Gastrocnemius medialis (tissue), 4 donors: ENCODE results near the gene UNC93B1. TPM values are rescaled to one million over a fixed set of nuclear protein-coding genes. Genes with fewer than 3 reads are reported as not detected.

Experiments
- ATAC-seq, 2 donors: fragments of 150-250 bp; one replicate each; pipeline ENCODE4 v1.9.1; 2016
- DNase-seq, 2 donors: peaks; one replicate each; pipeline ENCODE4 v3.0.0-alpha.2; 2019
- H3K27ac ChIP-seq, 4 donors: fragments of 200-600 bp; sonication (generic); 1 replicate in 1 of 4; 2 replicates in 3 of 4; pipeline ENCODE4 v1.5.1; 2016 to 2018; ENCODE audit warnings: mild to moderate bottlenecking in 2 of 4, moderate library complexity in 1 of 4
- H3K27me3 ChIP-seq, 3 donors: fragments of 200-600 bp; sonication (generic) in 2 of 3; 1 replicate in 1 of 3; 2 replicates in 2 of 3; pipeline versions ENCODE4 v1.5.1 to v1.6.0; 2016 to 2019; ENCODE audit warnings: mild to moderate bottlenecking in 1 of 3, moderate library complexity in 1 of 3
- H3K36me3 ChIP-seq, 2 donors: fragments of 200-600 bp; sonication (generic) in 1 of 2; one replicate each; pipeline ENCODE4 v1.5.1; 2017 to 2018
- H3K4me1 ChIP-seq, 2 donors: fragments of 200-600 bp; sonication (generic) in 1 of 2; one replicate each; pipeline ENCODE4 v1.5.1; 2016 to 2017; ENCODE audit warnings: mild to moderate bottlenecking in 2 of 2
- H3K4me3 ChIP-seq, 4 donors: fragments of 200-600 bp; sonication (generic) in 3 of 4; 1 replicate in 1 of 4; 2 replicates in 3 of 4; pipeline ENCODE4 v1.5.1; 2016 to 2019; ENCODE audit warnings: mild to moderate bottlenecking in 2 of 4
- H3K9me3 ChIP-seq, 3 donors: fragments of 200-600 bp; sonication (generic) in 2 of 3; 1 replicate in 1 of 3; 2 replicates in 2 of 3; pipeline ENCODE4 v1.5.1; 2016 to 2019
- POLR2A ChIP-seq, 2 donors: fragments of 450-650 bp; IDR thresholded peaks; one replicate each; pipeline ENCODE4 v1.6.1; 2017; ENCODE audit warnings: antibody characterized with exemption in 2 of 2, mild to moderate bottlenecking in 2 of 2, moderate library complexity in 2 of 2
- in situ Hi-C, 4 donors: fragments of 200-750 bp; cut with MboI; loops; one replicate each; pipeline versions ENCODE4 v1.15.0 to v1.8.0; 2017; ENCODE audit warnings: low sequenced_read_pairs in 4 of 4
- intact Hi-C: fragments of 100-400 bp; cut with DNase I; formaldehyde crosslinking; loops from one replicate; pipeline ENCODE4 v1.15.1; 2023; ENCODE audit warnings: low total_unique reads
- total RNA-seq, 4 donors: library from RNA; depleted of rRNA; stranded (reverse); fragments of >200 nt; gene quantifications; one replicate each; pipeline versions ENCODE4 v1.1.0 to v1.2.3, GENCODE V29; 2016
- TF ChIP-seq, protein P1 (sequence below), 5 experiments: fragments of 450-650 bp in 3 of 5; fragments of 200-600 bp in 2 of 5; sonication (generic) in 2 of 5; IDR thresholded peaks in 4 of 5; conservative IDR thresholded peaks in 1 of 5; 1 replicate in 4 of 5; 2 replicates in 1 of 5; pipeline ENCODE4 v1.5.1; 2016 to 2019; ENCODE audit warnings: antibody characterized with exemption in 5 of 5, mild to moderate bottlenecking in 3 of 5, moderate library complexity in 3 of 5

The UNC93B1 gene
- total RNA-seq, 4 donors from 2014 or later = 5.4 to 8.8 (median 6.4) TPM

GRCh38 chr11:68021167-68021787 lies 17.4 kb upstream of the UNC93B1 start:
- no peaks in the 10 kb centered on the region for H3K36me3 ChIP-seq
- no peaks in the 10 kb centered on the region for H3K27me3 ChIP-seq
- DNase-seq (no peak), ATAC-seq (no peak)
- H3K4me3 ChIP-seq = no peak overlapping the region
- no peaks in the 10 kb centered on the region for H3K4me1 ChIP-seq
- in situ Hi-C loops = no loop called here
- TF ChIP-seq, protein P1, sequence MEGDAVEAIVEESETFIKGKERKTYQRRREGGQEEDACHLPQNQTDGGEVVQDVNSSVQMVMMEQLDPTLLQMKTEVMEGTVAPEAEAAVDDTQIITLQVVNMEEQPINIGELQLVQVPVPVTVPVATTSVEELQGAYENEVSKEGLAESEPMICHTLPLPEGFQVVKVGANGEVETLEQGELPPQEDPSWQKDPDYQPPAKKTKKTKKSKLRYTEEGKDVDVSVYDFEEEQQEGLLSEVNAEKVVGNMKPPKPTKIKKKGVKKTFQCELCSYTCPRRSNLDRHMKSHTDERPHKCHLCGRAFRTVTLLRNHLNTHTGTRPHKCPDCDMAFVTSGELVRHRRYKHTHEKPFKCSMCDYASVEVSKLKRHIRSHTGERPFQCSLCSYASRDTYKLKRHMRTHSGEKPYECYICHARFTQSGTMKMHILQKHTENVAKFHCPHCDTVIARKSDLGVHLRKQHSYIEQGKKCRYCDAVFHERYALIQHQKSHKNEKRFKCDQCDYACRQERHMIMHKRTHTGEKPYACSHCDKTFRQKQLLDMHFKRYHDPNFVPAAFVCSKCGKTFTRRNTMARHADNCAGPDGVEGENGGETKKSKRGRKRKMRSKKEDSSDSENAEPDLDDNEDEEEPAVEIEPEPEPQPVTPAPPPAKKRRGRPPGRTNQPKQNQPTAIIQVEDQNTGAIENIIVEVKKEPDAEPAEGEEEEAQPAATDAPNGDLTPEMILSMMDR (IDR thresholded peaks at IDR 0.05 in 4 of 5, conservative IDR thresholded peaks at IDR 0.05 in 1 of 5) = peak in 1 of 5 experiments; percentile 11
- TF ChIP-seq POLR2A (IDR thresholded peaks at IDR 0.05) = no peak
- no peaks in the 10 kb centered on the region for H3K9me3 ChIP-seq
- H3K27ac ChIP-seq = no peak overlapping the region
- intact Hi-C loops = no loop called here

GRCh38 chr11:68020575-68020974 lies 16.7 kb upstream of the UNC93B1 start:
- Histone ChIP-seq H3K27ac (no peak overlapping the region), H3K36me3 (no peaks in the 10 kb centered on the region), H3K4me1 (no peaks in the 10 kb centered on the region), H3K27me3 (no peaks in the 10 kb centered on the region), H3K9me3 (no peaks in the 10 kb centered on the region), H3K4me3 (no peak overlapping the region)
- TF ChIP-seq POLR2A (IDR thresholded peaks at IDR 0.05) = no peak
- TF ChIP-seq, protein P1 (IDR thresholded peaks at IDR 0.05 in 4 of 5, conservative IDR thresholded peaks at IDR 0.05 in 1 of 5) = no peak
- DNase-seq (no peak), ATAC-seq (no peak)
- in situ Hi-C loops = no loop called here
- intact Hi-C loops = no loop called here

DNA sequence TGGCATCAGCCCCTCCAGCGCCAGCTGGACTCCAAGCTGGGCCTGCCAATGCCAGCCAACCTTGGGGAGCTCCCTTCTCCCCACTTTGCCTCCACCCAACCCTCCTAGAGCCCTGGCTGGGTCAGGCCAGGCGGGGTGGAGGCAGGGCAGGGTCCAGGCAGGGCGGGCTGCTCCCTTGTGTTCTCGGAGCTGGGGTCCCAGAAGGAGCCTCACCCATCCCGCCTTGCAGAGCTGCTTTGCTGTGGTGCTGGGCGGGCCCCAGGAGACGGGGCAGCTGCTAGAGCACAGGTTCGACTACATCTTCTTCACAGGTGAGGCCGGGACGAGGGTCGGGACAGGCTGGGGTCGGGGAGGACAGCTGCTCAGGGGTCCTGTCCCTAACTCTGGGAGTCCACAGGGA lies 15.6 kb upstream of the UNC93B1 start:
- H3K4me1 ChIP-seq = no peaks in the 10 kb centered on the region
- in situ Hi-C loops = no loop called here
- ATAC-seq (no peak), DNase-seq (no peak)
- no peaks in the 10 kb centered on the region for H3K27me3 ChIP-seq
- H3K36me3 ChIP-seq = no peaks in the 10 kb centered on the region
- intact Hi-C loops = no loop called here
- H3K9me3 ChIP-seq = no peaks in the 10 kb centered on the region
- no peak overlapping the region for H3K4me3 ChIP-seq
- no peak for TF ChIP-seq POLR2A (IDR thresholded peaks at IDR 0.05)
- TF ChIP-seq, protein P1 (IDR thresholded peaks at IDR 0.05 in 4 of 5, conservative IDR thresholded peaks at IDR 0.05 in 1 of 5) = no peak
- H3K27ac ChIP-seq = no peak overlapping the region

DNA sequence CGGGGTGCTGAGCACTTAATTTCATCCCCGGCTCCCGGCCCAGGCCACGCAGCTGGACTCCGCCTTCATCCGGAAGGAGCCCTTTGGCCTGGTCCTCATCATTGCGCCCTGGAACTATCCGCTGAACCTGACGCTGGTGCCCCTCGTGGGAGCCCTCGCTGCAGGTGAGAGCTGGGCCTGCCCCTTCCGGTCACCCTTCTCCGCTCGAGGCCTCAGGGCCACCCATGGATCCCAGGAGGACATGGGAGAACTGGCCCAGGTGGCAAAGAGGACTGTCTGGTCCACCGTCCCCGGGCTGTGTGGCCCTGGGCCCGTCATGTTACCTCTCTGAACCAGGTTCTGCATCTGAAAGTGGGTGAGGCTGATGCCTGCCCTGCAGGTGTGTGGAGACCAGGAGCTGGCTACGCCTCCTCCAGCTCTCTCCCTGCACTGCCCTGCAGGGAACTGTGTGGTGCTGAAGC lies 14.9 kb upstream of the UNC93B1 start:
- DNase-seq (no peak), ATAC-seq (no peak)
- in situ Hi-C loops (no loop called here), intact Hi-C loops (no loop called here)
- Histone ChIP-seq H3K9me3 (no peaks in the 10 kb centered on the region), H3K36me3 (no peaks in the 10 kb centered on the region), H3K27ac (no peak overlapping the region), H3K27me3 (no peaks in the 10 kb centered on the region), H3K4me1 (no peaks in the 10 kb centered on the region), H3K4me3 (no peak overlapping the region)
- TF ChIP-seq, protein P1 (IDR thresholded peaks at IDR 0.05 in 4 of 5, conservative IDR thresholded peaks at IDR 0.05 in 1 of 5) = no peak
